GM12891 (cell line): Measurements from ENCODE around the gene VMP1.

Experiments used
- POLR2A ChIP-seq: IDR thresholded peaks from 2 replicates; pipeline ENCODE4 v1.6.1; 2011; ENCODE audit warnings: low read depth, low read length, control low read depth
- POLR2AphosphoS5 ChIP-seq: IDR thresholded peaks from 2 replicates; pipeline ENCODE4 v1.6.1; 2011; ENCODE audit warnings: low read depth, low read length, control low read depth
- SPI1 ChIP-seq: IDR thresholded peaks from 2 replicates; pipeline ENCODE4 v1.6.1; 2011; ENCODE audit warnings: low read depth, low read length, control low read depth
- TAF1 ChIP-seq: IDR thresholded peaks from 2 replicates; pipeline ENCODE4 v1.6.1; 2011; ENCODE audit warnings: low read depth, low read length, control low read depth

GRCh38 chr17:59869941-59870218 is 162.4 kb downstream of the VMP1 start:
- TF ChIP-seq TAF1 (no peak), SPI1 (no peak), POLR2A (no peak), POLR2AphosphoS5 (no peak)
